NCI-H2171 treated with DMSO at 0.1 percent for 48 hours (cell line): ENCODE data around the gene CDC42EP1.

ENCODE experiments used
- DNase-seq: peaks from one replicate; lab custom pipeline; 2025; lab: John Stamatoyannopoulos, UW

The CDC42EP1 gene

GRCh38 chr22:37611207-37611606 lies 50.9 kb downstream of the CDC42EP1 start:
- no peak for DNase-seq

- no peak for DNase-seq
These were observed 56.2 kb downstream of the CDC42EP1 start for GRCh38 chr22:37616201-37617083.

- no peak for DNase-seq
These were observed 57.2 kb downstream of the CDC42EP1 start for GRCh38 chr22:37617431-37617830.

GRCh38 chr22:37618072-37618656 lies 57.9 kb downstream of the CDC42EP1 start:
- no peak for DNase-seq

- DNase-seq, result no peak
These were observed 58.4 kb downstream of the CDC42EP1 start for GRCh38 chr22:37618674-37619073.
